ENCODE results near the gene FAM9A.
"Not testable (repeated sequence)": the region's sequence is repeated elsewhere in the genome, so short reads cannot be mapped to it uniquely, and the experiment has no call there.

FAM9A gene

DNA sequence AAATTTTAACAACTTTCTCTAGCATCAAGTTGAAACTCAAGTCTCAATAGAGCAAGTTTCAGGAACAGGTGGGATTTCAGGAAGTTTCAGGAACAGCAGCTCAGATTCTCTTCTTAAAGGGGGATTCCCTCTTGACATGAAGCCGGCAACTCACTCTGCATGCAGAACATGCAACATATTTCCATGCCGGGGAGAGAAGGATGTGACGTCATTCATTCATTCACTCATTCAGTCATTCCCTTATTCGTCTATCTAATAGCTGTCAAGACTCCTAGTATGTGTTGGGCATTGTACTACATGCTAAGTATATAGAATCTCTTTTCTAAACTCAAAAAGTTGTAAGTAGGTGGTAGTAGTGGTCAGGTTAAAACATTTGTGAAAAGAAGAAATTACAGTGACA lies 4.8 kb upstream of the FAM9A start:
- Histone ChIP-seq H3K9me3 (ENCODE audit: control insufficient read depth in 2 of 2, low read length in 2 of 2) (no peaks in the 10 kb centered on the region), H3K4me1 (ENCODE audit: control insufficient read depth in 2 of 2, insufficient read depth in 2 of 2, low read length in 2 of 2) (no peaks in the 10 kb centered on the region), H3K27me3 (ENCODE audit: control insufficient read depth in 2 of 2, insufficient read depth in 2 of 2, low read length in 2 of 2) (no peaks in the 10 kb centered on the region), H3K27ac (ENCODE audit: low read depth in 2 of 2, low read length in 2 of 2) (no peak overlapping the region), H3K9ac (ENCODE audit: low read depth in 1 of 2, low read length in 2 of 2) (no peak overlapping the region), H3K36me3 (ENCODE audit: control insufficient read depth in 2 of 2, insufficient read depth in 2 of 2, low read length in 2 of 2) (no peaks in the 10 kb centered on the region), H3K4me3 (ENCODE audit: low read length in 2 of 2) (no peak overlapping the region)

DNA sequence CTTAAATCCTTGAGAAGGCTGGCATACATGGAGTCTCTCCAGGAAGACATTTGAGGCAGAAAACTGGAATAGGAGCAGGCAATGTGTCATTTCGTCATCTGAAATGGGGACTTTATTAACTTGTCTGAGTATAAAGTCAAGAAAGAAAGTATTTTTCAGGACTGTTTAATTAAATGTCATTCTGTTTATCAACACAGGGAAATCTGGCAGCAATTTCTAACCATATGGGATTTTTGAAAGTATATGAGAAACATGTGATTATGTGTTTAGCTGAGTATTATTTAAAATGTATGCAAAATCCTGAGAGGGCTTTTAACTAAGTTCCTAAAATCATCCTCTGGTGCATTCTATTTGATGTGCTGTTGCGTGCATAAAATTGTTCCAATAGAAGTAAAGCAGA lies 3.9 kb upstream of the FAM9A start:
- Histone ChIP-seq H3K27me3 (ENCODE audit: control insufficient read depth in 2 of 2, insufficient read depth in 2 of 2, low read length in 2 of 2) (no peaks in the 10 kb centered on the region), H3K9ac (ENCODE audit: low read depth in 1 of 2, low read length in 2 of 2) (no peak overlapping the region), H3K9me3 (ENCODE audit: control insufficient read depth in 2 of 2, low read length in 2 of 2) (no peaks in the 10 kb centered on the region), H3K4me3 (ENCODE audit: low read length in 2 of 2) (no peak overlapping the region), H3K4me1 (ENCODE audit: control insufficient read depth in 2 of 2, insufficient read depth in 2 of 2, low read length in 2 of 2) (no peaks in the 10 kb centered on the region), H3K27ac (ENCODE audit: low read depth in 2 of 2, low read length in 2 of 2) (no peak overlapping the region), H3K36me3 (ENCODE audit: control insufficient read depth in 2 of 2, insufficient read depth in 2 of 2, low read length in 2 of 2) (no peaks in the 10 kb centered on the region)

DNA sequence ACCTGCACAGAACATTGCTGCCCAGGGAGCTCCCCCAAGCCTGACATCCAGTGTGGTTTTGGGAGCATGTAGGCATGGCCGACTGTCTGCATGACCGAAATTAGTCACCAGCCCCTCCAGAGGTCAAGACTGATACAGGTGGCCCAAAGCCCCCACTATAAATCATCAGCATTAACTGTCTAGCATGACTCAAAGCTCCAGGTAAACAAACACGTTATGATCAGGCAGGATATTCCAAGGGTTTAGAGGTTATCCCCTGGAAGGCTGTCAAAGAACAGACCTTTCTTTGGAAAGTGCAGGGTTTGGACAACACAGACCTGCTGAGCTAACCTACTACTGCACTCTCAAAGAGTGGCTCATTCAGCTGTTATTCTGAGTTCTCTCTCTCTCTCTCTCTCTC lies 2.1 kb upstream of the FAM9A start:
- Histone ChIP-seq H3K4me1 (ENCODE audit: control insufficient read depth in 2 of 2, insufficient read depth in 2 of 2, low read length in 2 of 2) (no peaks in the 10 kb centered on the region), H3K27ac (ENCODE audit: low read depth in 2 of 2, low read length in 2 of 2) (no peak overlapping the region), H3K9ac (ENCODE audit: low read depth in 1 of 2, low read length in 2 of 2) (no peak overlapping the region), H3K36me3 (ENCODE audit: control insufficient read depth in 2 of 2, insufficient read depth in 2 of 2, low read length in 2 of 2) (no peaks in the 10 kb centered on the region), H3K27me3 (ENCODE audit: control insufficient read depth in 2 of 2, insufficient read depth in 2 of 2, low read length in 2 of 2) (no peaks in the 10 kb centered on the region), H3K4me3 (ENCODE audit: low read length in 2 of 2) (no peak overlapping the region), H3K9me3 (ENCODE audit: control insufficient read depth in 2 of 2, low read length in 2 of 2) (no peaks in the 10 kb centered on the region)

GRCh38 chrX:8800351-8800750 lies 832 bp downstream of the FAM9A start:
- not testable (repeated sequence) for H3K4me1 ChIP-seq (ENCODE audit: control insufficient read depth in 2 of 2, insufficient read depth in 2 of 2, low read length in 2 of 2); H3K9me3 ChIP-seq (ENCODE audit: control insufficient read depth in 2 of 2, low read length in 2 of 2); H3K4me3 ChIP-seq (ENCODE audit: low read length in 2 of 2); H3K9ac ChIP-seq (ENCODE audit: low read depth in 1 of 2, low read length in 2 of 2); H3K27me3 ChIP-seq (ENCODE audit: control insufficient read depth in 2 of 2, insufficient read depth in 2 of 2, low read length in 2 of 2); H3K27ac ChIP-seq (ENCODE audit: low read depth in 2 of 2, low read length in 2 of 2); H3K36me3 ChIP-seq (ENCODE audit: control insufficient read depth in 2 of 2, insufficient read depth in 2 of 2, low read length in 2 of 2)

DNA sequence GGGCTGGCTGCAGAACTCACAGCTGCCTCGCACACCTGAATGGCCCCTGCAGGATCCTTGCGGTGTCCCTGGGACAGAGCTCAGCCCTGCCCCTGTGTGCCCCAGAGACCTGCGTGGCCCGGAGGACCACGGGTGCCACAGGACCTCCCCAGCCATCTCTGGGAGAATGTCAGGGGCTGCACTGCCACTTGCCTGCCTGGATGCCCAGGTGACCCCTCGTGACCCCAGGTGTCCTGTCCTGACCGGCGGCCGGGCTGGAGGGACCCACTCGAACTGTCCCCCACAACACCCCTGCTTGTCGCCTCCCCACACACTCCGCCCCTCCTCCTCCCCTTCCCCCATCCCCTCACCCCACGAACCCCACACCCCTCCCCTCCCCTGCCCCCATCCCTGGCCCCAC lies 1.9 kb downstream of the FAM9A start:
- not testable (repeated sequence) for H3K9me3 ChIP-seq (ENCODE audit: control insufficient read depth in 2 of 2, low read length in 2 of 2); H3K27ac ChIP-seq (ENCODE audit: low read depth in 2 of 2, low read length in 2 of 2); H3K27me3 ChIP-seq (ENCODE audit: control insufficient read depth in 2 of 2, insufficient read depth in 2 of 2, low read length in 2 of 2); H3K4me3 ChIP-seq (ENCODE audit: low read length in 2 of 2); H3K4me1 ChIP-seq (ENCODE audit: control insufficient read depth in 2 of 2, insufficient read depth in 2 of 2, low read length in 2 of 2); H3K36me3 ChIP-seq (ENCODE audit: control insufficient read depth in 2 of 2, insufficient read depth in 2 of 2, low read length in 2 of 2); H3K9ac ChIP-seq (ENCODE audit: low read depth in 1 of 2, low read length in 2 of 2)

GRCh38 chrX:8798702-8799101 lies 2.5 kb downstream of the FAM9A start:
- not testable (repeated sequence) for H3K9ac ChIP-seq (ENCODE audit: low read depth in 1 of 2, low read length in 2 of 2); H3K36me3 ChIP-seq (ENCODE audit: control insufficient read depth in 2 of 2, insufficient read depth in 2 of 2, low read length in 2 of 2); H3K9me3 ChIP-seq (ENCODE audit: control insufficient read depth in 2 of 2, low read length in 2 of 2); H3K4me1 ChIP-seq (ENCODE audit: control insufficient read depth in 2 of 2, insufficient read depth in 2 of 2, low read length in 2 of 2); H3K4me3 ChIP-seq (ENCODE audit: low read length in 2 of 2); H3K27me3 ChIP-seq (ENCODE audit: control insufficient read depth in 2 of 2, insufficient read depth in 2 of 2, low read length in 2 of 2); H3K27ac ChIP-seq (ENCODE audit: low read depth in 2 of 2, low read length in 2 of 2)

- H3K36me3 ChIP-seq (ENCODE audit: control insufficient read depth in 2 of 2, insufficient read depth in 2 of 2, low read length in 2 of 2); H3K4me3 ChIP-seq (ENCODE audit: low read length in 2 of 2); H3K9ac ChIP-seq (ENCODE audit: low read depth in 1 of 2, low read length in 2 of 2); H3K9me3 ChIP-seq (ENCODE audit: control insufficient read depth in 2 of 2, low read length in 2 of 2); H3K27ac ChIP-seq (ENCODE audit: low read depth in 2 of 2, low read length in 2 of 2); H3K4me1 ChIP-seq (ENCODE audit: control insufficient read depth in 2 of 2, insufficient read depth in 2 of 2, low read length in 2 of 2); H3K27me3 ChIP-seq (ENCODE audit: control insufficient read depth in 2 of 2, insufficient read depth in 2 of 2, low read length in 2 of 2): not testable (repeated sequence)
Measured at GRCh38 chrX:8787119-8787518, 14.1 kb downstream of the FAM9A start.

DNA sequence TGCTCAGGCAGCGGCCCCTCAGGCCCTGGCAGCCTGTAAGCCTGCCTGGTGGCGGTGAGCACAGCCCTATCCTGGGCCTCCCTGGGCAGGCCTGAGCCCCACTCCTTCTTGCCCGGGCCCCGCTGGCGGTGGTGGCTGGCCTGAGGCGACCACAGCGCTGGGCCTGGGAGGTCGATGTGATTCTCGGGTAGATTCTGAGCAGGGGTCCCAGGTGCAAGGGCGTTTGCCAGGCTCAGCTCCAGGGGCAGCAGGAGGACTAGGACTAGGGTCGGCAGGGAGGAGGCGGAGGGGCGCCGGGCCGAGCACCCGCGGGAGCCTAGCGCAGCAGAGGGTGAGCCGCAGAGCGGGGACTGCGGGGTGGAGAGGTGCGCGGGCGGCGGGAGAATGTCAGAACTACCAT lies 17.0 kb downstream of the FAM9A start:
- H3K4me1 ChIP-seq (ENCODE audit: control insufficient read depth in 2 of 2, insufficient read depth in 2 of 2, low read length in 2 of 2) = no peaks in the 10 kb centered on the region
- no peak overlapping the region for H3K4me3 ChIP-seq (ENCODE audit: low read length in 2 of 2)
- no peak overlapping the region for H3K27ac ChIP-seq (ENCODE audit: low read depth in 2 of 2, low read length in 2 of 2)
- H3K9me3 ChIP-seq (ENCODE audit: control insufficient read depth in 2 of 2, low read length in 2 of 2) = no peaks in the 10 kb centered on the region
- no peaks in the 10 kb centered on the region for H3K27me3 ChIP-seq (ENCODE audit: control insufficient read depth in 2 of 2, insufficient read depth in 2 of 2, low read length in 2 of 2)
- H3K9ac ChIP-seq (ENCODE audit: low read depth in 1 of 2, low read length in 2 of 2) = no peak overlapping the region
- no peaks in the 10 kb centered on the region for H3K36me3 ChIP-seq (ENCODE audit: control insufficient read depth in 2 of 2, insufficient read depth in 2 of 2, low read length in 2 of 2)

- Histone ChIP-seq H3K9me3 (ENCODE audit: control insufficient read depth in 2 of 2, low read length in 2 of 2) (no peaks in the 10 kb centered on the region), H3K4me1 (ENCODE audit: control insufficient read depth in 2 of 2, insufficient read depth in 2 of 2, low read length in 2 of 2) (no peaks in the 10 kb centered on the region), H3K27me3 (ENCODE audit: control insufficient read depth in 2 of 2, insufficient read depth in 2 of 2, low read length in 2 of 2) (no peaks in the 10 kb centered on the region), H3K36me3 (ENCODE audit: control insufficient read depth in 2 of 2, insufficient read depth in 2 of 2, low read length in 2 of 2) (no peaks in the 10 kb centered on the region), H3K9ac (ENCODE audit: low read depth in 1 of 2, low read length in 2 of 2) (no peak overlapping the region), H3K27ac (ENCODE audit: low read depth in 2 of 2, low read length in 2 of 2) (no peak overlapping the region), H3K4me3 (ENCODE audit: low read length in 2 of 2) (no peak overlapping the region)
Measured at GRCh38 chrX:8783714-8784098, 17.5 kb downstream of the FAM9A start.

GRCh38 chrX:8783097-8783713 lies 18.0 kb downstream of the FAM9A start:
- no peaks in the 10 kb centered on the region for H3K27me3 ChIP-seq (ENCODE audit: control insufficient read depth in 2 of 2, insufficient read depth in 2 of 2, low read length in 2 of 2)
- no peak overlapping the region for H3K4me3 ChIP-seq (ENCODE audit: low read length in 2 of 2)
- no peaks in the 10 kb centered on the region for H3K9me3 ChIP-seq (ENCODE audit: control insufficient read depth in 2 of 2, low read length in 2 of 2)
- H3K4me1 ChIP-seq (ENCODE audit: control insufficient read depth in 2 of 2, insufficient read depth in 2 of 2, low read length in 2 of 2) = no peaks in the 10 kb centered on the region
- H3K9ac ChIP-seq (ENCODE audit: low read depth in 1 of 2, low read length in 2 of 2) = no peak overlapping the region
- H3K36me3 ChIP-seq (ENCODE audit: control insufficient read depth in 2 of 2, insufficient read depth in 2 of 2, low read length in 2 of 2) = no peaks in the 10 kb centered on the region
- H3K27ac ChIP-seq (ENCODE audit: low read depth in 2 of 2, low read length in 2 of 2) = no peak overlapping the region

DNA sequence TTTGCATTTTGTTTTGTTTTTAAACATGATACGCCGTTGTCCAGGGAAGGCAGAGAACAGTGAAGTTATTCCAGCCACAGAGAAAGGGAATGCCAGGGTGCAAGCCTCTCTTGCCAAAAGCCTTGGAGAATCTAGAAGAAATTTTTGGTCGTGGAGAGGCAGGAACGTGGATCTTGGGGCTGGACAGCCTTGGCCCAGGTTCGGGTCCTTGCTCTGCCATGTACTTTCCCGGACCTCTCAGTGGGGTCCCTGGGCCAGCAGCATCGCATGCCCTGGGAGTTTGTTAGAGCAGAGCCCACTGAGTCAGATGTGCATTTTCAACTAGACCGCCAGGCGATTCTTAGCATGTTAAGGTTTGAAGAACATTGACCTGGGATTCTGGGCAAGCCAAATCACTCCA lies 18.6 kb downstream of the FAM9A start:
- H3K27me3 ChIP-seq (ENCODE audit: control insufficient read depth in 2 of 2, insufficient read depth in 2 of 2, low read length in 2 of 2) = no peaks in the 10 kb centered on the region
- H3K4me3 ChIP-seq (ENCODE audit: low read length in 2 of 2) = no peak overlapping the region
- no peak overlapping the region for H3K9ac ChIP-seq (ENCODE audit: low read depth in 1 of 2, low read length in 2 of 2)
- H3K36me3 ChIP-seq (ENCODE audit: control insufficient read depth in 2 of 2, insufficient read depth in 2 of 2, low read length in 2 of 2) = no peaks in the 10 kb centered on the region
- no peak overlapping the region for H3K27ac ChIP-seq (ENCODE audit: low read depth in 2 of 2, low read length in 2 of 2)
- H3K9me3 ChIP-seq (ENCODE audit: control insufficient read depth in 2 of 2, low read length in 2 of 2) = no peaks in the 10 kb centered on the region
- no peaks in the 10 kb centered on the region for H3K4me1 ChIP-seq (ENCODE audit: control insufficient read depth in 2 of 2, insufficient read depth in 2 of 2, low read length in 2 of 2)
